Progenitor cell of endocrine pancreas (in vitro differentiated cells): ENCODE measurements around the gene NDUFB1. TPM values are rescaled to one million over a fixed set of nuclear protein-coding genes. Genes with fewer than 3 reads are reported as not detected.

Experiments
- DNase-seq: peaks from one replicate; pipeline ENCODE4 v3.0.0; 2021; ENCODE audit warnings: low spot score; ENCODE audit not compliant: unreplicated experiment
- H3K27ac Mint-ChIP-seq: 2 replicates; pipeline ENCODE4 v1.8.0; 2021; ENCODE audit warnings: mild to moderate bottlenecking, moderate library complexity, mixed read lengths
- H3K27me3 Mint-ChIP-seq: 2 replicates; pipeline ENCODE4 v1.8.0; 2021; ENCODE audit warnings: mixed read lengths
- H3K36me3 Mint-ChIP-seq: 2 replicates; pipeline ENCODE4 v1.8.0; 2022; ENCODE audit warnings: mixed read lengths; ENCODE audit not compliant: insufficient read depth
- H3K4me1 Mint-ChIP-seq: 2 replicates; pipeline ENCODE4 v1.8.0; 2021; ENCODE audit warnings: low read depth, mixed read lengths
- H3K4me3 Mint-ChIP-seq: 2 replicates; pipeline ENCODE4 v1.8.0; 2021; ENCODE audit warnings: low read depth, mild to moderate bottlenecking, moderate library complexity, mixed read lengths
- H3K9me3 Mint-ChIP-seq: 2 replicates; pipeline ENCODE4 v1.8.0; 2021; ENCODE audit warnings: low read depth, mixed read lengths
- CTCF ChIP-seq: fragments of 200-600 bp; sonication (generic); IDR thresholded peaks from one replicate; pipeline ENCODE4 v1.5.0; 2021; ENCODE audit warnings: antibody characterized with exemption, mild to moderate bottlenecking; ENCODE audit not compliant: unreplicated experiment
- long read RNA-seq: library from polyadenylated mRNA; unstranded; transcript quantifications from one replicate; pipeline ENCODE4 v2.0.0, GENCODE V29; 2020
- total RNA-seq: library from RNA; stranded (reverse); gene quantifications from 2 replicates; pipeline ENCODE4 v1.2.1, GENCODE V29; 2021

NDUFB1 gene
- 96.3 and 99.0 TPM in 2 replicates for total RNA-seq
- long read RNA-seq, transcript NDUFB1-201 (3 exons, 528 nt) = major isoform, 9 of 15 reads
- long read RNA-seq, partial matches to known transcripts = 0 of 15 reads
- long read RNA-seq, other reads (novel, unspliced or antisense) = 3 of 15 reads

- H3K27me3 Mint-ChIP-seq = no peaks in the 10 kb centered on the region
- H3K9me3 Mint-ChIP-seq = no peaks in the 10 kb centered on the region
- H3K4me3 Mint-ChIP-seq = peak within 1 kb of the TSS; percentile 98
- TF ChIP-seq CTCF = no peak
- peak within 1 kb of the TSS; percentile 100 for H3K27ac Mint-ChIP-seq
- H3K4me1 Mint-ChIP-seq = peaks cover 20% of the 10 kb centered on the region
- H3K36me3 Mint-ChIP-seq = peaks cover 4% of the 10 kb centered on the region
- peak; percentile 66 for DNase-seq
Observed at GRCh38 chr14:92121670-92122350, at the start of gene NDUFB1, which contains the start of gene CPSF2. NDUFB1 (minus strand) TSS chr14:92121706; CDS start chr14:92117637, 4,069 bp downstream. CPSF2 (plus strand) TSS chr14:92121969; CDS start chr14:92130985, 9,016 bp downstream.

GRCh38 chr14:92164958-92165357, 43.5 kb upstream of the NDUFB1 start:
- peaks cover 56% of the 10 kb centered on the region for H3K36me3 Mint-ChIP-seq

GRCh38 chr14:92161521-92161920, 40.0 kb upstream of the NDUFB1 start:
- Mint-ChIP-seq H3K9me3 (peaks cover 10% of the 10 kb centered on the region), H3K36me3 (peaks cover 55% of the 10 kb centered on the region), H3K27ac (no peak overlapping the region), H3K27me3 (no peaks in the 10 kb centered on the region), H3K4me3 (no peak overlapping the region), H3K4me1 (no peaks in the 10 kb centered on the region)
- no peak for TF ChIP-seq CTCF
- DNase-seq = no peak

More at GRCh38 chr14:92164958-92165357, 43.5 kb upstream of the NDUFB1 start:
- no peaks in the 10 kb centered on the region for H3K27me3 Mint-ChIP-seq
- TF ChIP-seq CTCF = no peak
- no peak overlapping the region for H3K27ac Mint-ChIP-seq
- H3K9me3 Mint-ChIP-seq = peaks cover 13% of the 10 kb centered on the region
- no peaks in the 10 kb centered on the region for H3K4me1 Mint-ChIP-seq
- DNase-seq = no peak
- no peak overlapping the region for H3K4me3 Mint-ChIP-seq

GRCh38 chr14:92160619-92161018, 39.1 kb upstream of the NDUFB1 start:
- H3K27ac Mint-ChIP-seq = no peak overlapping the region
- no peaks in the 10 kb centered on the region for H3K4me1 Mint-ChIP-seq
- DNase-seq = no peak
- H3K27me3 Mint-ChIP-seq = no peaks in the 10 kb centered on the region
- H3K4me3 Mint-ChIP-seq = no peak overlapping the region
- no peak for TF ChIP-seq CTCF
- peaks cover 10% of the 10 kb centered on the region for H3K9me3 Mint-ChIP-seq
- H3K36me3 Mint-ChIP-seq = peaks cover 55% of the 10 kb centered on the region

GRCh38 chr14:92154283-92154942, 32.9 kb upstream of the NDUFB1 start:
- no peak for DNase-seq
- no peak overlapping the region for H3K27ac Mint-ChIP-seq
- H3K36me3 Mint-ChIP-seq = peaks cover 24% of the 10 kb centered on the region
- no peaks in the 10 kb centered on the region for H3K27me3 Mint-ChIP-seq
- no peak for TF ChIP-seq CTCF
- H3K4me3 Mint-ChIP-seq = no peak overlapping the region
- no peaks in the 10 kb centered on the region for H3K4me1 Mint-ChIP-seq
- H3K9me3 Mint-ChIP-seq = no peaks in the 10 kb centered on the region
